Measurements from ENCODE around the gene EFCAB6.

EFCAB6 gene

DNA sequence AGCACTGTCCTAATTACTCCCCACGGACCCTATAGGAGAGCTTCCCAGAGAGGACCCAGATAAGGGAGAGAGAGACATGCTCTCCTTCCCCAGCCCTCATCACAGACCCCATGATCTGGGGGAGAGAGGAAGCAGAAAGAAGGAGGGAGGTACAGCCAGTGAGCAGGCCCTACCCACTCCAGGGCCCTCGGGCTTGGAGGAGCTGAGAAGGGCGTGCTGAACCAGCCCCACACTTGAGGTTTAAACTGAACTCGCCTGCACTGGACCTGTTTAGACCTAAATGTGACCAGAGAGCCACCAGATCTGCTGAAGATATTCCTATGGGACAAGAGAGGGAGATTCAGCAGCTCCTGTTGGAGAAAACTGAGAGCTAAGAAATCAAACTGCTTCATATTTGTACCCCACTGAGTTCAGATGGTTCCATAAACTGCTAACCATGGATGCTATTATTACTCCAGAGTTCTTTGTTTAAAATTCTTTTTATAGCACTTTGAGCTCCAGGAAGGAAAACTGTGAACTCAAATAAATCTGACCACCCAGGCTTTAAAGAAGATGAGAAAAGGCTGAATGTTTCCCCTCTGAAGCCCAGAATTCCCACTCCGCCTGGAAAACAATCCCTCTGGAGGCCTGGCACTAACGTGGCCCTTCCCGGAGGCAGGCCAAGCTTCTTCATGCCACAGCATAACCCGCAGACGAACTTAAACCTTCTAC, 67.2 kb downstream of the EFCAB6 start:
- Histone ChIP-seq H3K27me3 (ENCODE audit: control insufficient read depth, insufficient read depth, low read length) (no peaks in the 10 kb centered on the region), H3K9ac (ENCODE audit: low read length) (no peak overlapping the region), H3K4me3 (ENCODE audit: low read length) (no peak overlapping the region), H3K36me3 (ENCODE audit: control insufficient read depth, insufficient read depth, low read length) (no peaks in the 10 kb centered on the region), H3K9me3 (ENCODE audit: control insufficient read depth, low read length) (no peaks in the 10 kb centered on the region), H3K4me1 (ENCODE audit: control insufficient read depth, insufficient read depth, low read length) (no peaks in the 10 kb centered on the region)

DNA sequence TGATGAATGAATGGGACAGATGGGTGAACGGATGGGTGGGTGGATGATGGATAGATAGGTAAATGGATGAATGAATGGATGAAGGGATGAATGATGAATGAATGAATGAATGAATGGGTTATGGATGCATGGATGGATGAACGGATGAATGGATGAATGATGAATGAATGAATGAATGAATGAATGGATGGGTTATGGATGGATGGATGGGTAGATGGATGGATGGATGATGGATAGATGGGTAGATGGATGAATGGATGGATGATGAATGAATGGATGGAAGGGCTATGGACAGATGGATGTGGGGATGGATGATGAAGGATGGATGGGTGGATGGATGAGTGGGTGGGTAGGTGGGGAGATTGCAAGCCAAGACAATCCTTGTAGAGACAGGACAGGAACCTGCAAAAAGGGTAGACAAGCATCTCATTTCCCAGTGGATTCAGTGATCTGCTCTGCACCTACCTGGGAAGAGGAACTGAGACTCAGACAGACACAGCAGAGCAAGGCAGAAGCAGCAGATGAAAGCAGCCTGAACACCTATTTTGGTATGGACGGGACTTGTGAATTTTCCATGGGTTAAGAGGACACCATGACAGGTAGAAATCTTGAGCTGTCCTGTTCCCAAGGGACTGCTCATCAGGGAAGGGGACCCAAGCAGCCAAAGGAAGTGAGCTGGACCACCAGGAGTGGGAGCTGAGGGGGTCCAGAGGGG, 68.0 kb downstream of the EFCAB6 start:
- H3K4me3 ChIP-seq (ENCODE audit: low read length): no peak overlapping the region
- no peaks in the 10 kb centered on the region for H3K9me3 ChIP-seq (ENCODE audit: control insufficient read depth, low read length)
- no peaks in the 10 kb centered on the region for H3K36me3 ChIP-seq (ENCODE audit: control insufficient read depth, insufficient read depth, low read length)
- H3K27me3 ChIP-seq (ENCODE audit: control insufficient read depth, insufficient read depth, low read length): no peaks in the 10 kb centered on the region
- no peaks in the 10 kb centered on the region for H3K4me1 ChIP-seq (ENCODE audit: control insufficient read depth, insufficient read depth, low read length)
- H3K9ac ChIP-seq (ENCODE audit: low read length): no peak overlapping the region

DNA sequence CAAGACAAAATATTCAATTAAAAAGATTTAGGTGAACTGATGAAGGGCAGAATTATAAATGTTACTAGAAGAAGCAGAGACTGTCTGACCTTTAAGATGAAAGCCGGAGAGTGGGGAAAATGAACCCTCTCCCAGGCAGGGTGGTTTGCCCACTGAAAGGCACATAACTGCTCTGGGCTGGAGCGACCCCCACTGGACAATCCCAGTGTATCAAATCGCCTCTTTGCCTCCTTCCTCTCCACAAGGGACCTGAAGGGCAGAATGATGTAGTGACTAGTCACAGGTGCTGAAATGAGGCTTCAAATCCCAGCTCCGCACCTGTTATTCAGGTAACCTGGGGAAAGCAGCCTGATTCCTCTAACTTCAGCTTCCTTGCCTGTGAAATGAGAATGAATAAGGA, 69.0 kb downstream of the EFCAB6 start:
- H3K9me3 ChIP-seq (ENCODE audit: control insufficient read depth, low read length): no peaks in the 10 kb centered on the region
- H3K27me3 ChIP-seq (ENCODE audit: control insufficient read depth, insufficient read depth, low read length): no peaks in the 10 kb centered on the region
- H3K4me3 ChIP-seq (ENCODE audit: low read length): no peak overlapping the region
- no peak overlapping the region for H3K9ac ChIP-seq (ENCODE audit: low read length)
- no peaks in the 10 kb centered on the region for H3K4me1 ChIP-seq (ENCODE audit: control insufficient read depth, insufficient read depth, low read length)
- H3K36me3 ChIP-seq (ENCODE audit: control insufficient read depth, insufficient read depth, low read length): no peaks in the 10 kb centered on the region

DNA sequence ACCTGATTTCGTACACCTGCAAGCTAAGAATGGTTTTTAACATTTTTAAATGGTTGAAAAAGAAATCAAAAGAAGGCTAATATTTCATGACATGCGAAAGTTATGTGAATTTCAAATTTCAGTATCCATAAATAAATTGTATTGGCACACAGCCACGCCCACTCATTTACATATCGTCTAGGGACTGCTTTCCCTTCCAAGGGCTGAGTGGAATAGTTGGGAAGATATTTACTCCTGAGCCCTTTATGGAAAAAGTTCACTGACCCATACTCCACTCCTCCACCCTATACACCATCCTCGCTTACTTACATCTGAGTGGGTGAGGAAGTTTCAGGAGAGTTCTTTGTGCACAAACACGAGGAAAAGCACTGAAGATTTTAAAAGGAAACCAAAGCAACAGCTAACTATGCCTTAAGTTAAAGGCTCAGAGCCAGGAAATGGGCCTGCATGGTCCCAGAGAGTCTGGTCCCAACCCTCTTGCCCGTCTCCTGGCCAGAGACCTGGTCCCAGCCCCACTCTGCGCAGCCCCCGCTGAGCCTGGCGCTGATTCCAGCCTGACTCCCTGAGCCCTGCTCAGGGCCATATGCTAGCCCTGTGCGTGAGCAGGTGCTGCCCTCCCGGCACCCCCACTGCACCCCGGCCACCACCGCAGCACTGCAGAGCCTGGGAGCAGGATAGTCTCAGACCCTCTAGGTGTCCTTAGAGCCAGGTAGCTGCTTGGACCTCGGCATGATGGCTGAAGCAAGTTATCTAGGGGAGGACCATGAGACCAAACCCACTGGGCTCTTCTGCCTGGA, 69.8 kb downstream of the EFCAB6 start:
- Histone ChIP-seq H3K27me3 (ENCODE audit: control insufficient read depth, insufficient read depth, low read length) (no peaks in the 10 kb centered on the region), H3K4me1 (ENCODE audit: control insufficient read depth, insufficient read depth, low read length) (no peaks in the 10 kb centered on the region), H3K4me3 (ENCODE audit: low read length) (no peak overlapping the region), H3K36me3 (ENCODE audit: control insufficient read depth, insufficient read depth, low read length) (no peaks in the 10 kb centered on the region), H3K9me3 (ENCODE audit: control insufficient read depth, low read length) (no peaks in the 10 kb centered on the region), H3K9ac (ENCODE audit: low read length) (no peak overlapping the region)

DNA sequence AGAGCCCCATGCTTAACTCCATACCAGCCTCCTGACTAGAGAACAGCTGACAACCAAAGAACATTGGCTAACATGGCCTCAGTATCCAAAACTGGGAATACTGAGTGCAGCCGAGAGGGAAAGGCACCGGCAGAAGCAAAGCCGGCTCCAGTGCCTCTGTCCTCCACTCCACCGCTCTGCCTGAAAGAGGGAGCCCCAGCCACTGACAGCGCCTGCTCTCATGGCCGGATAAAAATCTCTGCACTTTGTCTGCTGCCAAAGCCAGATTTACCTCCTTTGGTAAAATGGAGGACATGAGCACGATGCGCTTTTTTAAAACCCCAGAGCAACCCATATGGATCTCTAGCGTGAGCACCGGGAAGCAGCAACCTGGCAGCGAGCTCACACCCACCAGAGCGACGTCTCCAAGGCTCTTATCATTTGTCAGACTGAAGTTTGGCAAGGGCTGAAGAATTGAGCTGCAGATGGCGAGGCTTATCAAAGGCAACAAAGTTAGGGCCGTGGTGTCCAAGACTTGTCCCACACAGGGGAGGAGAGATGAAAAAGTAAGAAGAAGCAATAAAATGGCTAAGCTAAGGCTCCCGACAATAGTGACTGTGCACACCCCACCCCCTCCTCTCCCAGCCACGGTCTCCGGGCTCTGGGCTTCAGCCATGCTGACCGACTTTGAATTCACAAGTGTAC, 71.4 kb downstream of the EFCAB6 start:
- Histone ChIP-seq H3K4me1 (ENCODE audit: control insufficient read depth, insufficient read depth, low read length) (no peaks in the 10 kb centered on the region), H3K9ac (ENCODE audit: low read length) (no peak overlapping the region), H3K9me3 (ENCODE audit: control insufficient read depth, low read length) (no peaks in the 10 kb centered on the region), H3K36me3 (ENCODE audit: control insufficient read depth, insufficient read depth, low read length) (no peaks in the 10 kb centered on the region), H3K4me3 (ENCODE audit: low read length) (no peak overlapping the region), H3K27me3 (ENCODE audit: control insufficient read depth, insufficient read depth, low read length) (no peaks in the 10 kb centered on the region)

DNA sequence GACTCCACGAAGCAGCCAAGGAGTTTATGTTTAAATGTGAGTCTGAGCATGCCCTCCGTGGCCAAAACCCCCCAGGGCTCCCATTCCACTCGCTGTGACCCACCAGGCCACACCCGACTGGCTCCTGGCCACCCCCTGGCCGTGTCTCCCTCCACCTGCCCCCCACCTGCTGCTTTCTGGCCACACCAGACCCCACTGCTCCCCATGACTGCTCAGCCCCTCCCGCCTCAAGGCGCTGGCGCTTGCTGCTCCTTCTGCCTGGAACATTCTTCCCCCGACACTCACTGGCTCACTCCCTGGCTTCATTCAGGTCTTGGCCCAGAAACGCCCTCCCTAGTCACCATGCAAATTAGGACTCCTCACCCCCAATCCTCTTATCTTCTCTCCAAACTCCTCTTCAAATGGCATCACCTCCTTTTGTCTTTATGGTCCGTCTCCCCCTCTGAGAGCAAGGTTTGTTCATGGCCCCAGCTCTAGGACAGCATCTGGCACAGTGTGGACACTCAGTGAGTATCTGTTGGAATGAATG, 72.2 kb downstream of the EFCAB6 start:
- no peak overlapping the region for H3K4me3 ChIP-seq (ENCODE audit: low read length)
- no peak overlapping the region for H3K9ac ChIP-seq (ENCODE audit: low read length)
- H3K27me3 ChIP-seq (ENCODE audit: control insufficient read depth, insufficient read depth, low read length): no peaks in the 10 kb centered on the region
- no peaks in the 10 kb centered on the region for H3K4me1 ChIP-seq (ENCODE audit: control insufficient read depth, insufficient read depth, low read length)
- H3K9me3 ChIP-seq (ENCODE audit: control insufficient read depth, low read length): no peaks in the 10 kb centered on the region
- H3K36me3 ChIP-seq (ENCODE audit: control insufficient read depth, insufficient read depth, low read length): no peaks in the 10 kb centered on the region

DNA sequence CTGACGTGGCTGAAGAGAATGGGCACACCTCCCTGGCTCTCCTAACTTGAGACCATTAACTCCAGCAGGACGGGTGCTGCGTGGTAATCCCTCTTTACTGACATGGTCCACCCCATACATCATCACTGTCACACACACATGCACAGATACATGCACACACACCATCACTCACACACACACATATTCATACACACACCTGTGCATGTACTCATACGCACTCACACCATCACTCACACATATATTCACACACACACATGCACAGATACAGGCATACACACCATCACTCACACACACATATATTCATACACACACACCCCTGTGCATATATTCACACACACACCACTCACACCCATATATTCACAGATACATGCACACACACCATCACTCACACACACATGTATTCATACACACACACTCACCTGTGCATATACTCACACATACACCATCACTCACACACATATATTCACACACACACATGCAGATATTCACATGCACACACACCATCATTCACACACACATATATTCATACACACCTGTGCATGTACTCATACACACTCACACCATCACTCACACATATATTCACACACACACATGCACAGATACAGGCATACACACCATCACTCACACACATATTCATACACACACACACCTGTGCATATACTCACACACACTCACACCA, 74.8 kb downstream of the EFCAB6 start:
- Histone ChIP-seq H3K9ac (ENCODE audit: low read length) (no peak overlapping the region), H3K9me3 (ENCODE audit: control insufficient read depth, low read length) (no peaks in the 10 kb centered on the region), H3K36me3 (ENCODE audit: control insufficient read depth, insufficient read depth, low read length) (no peaks in the 10 kb centered on the region), H3K4me3 (ENCODE audit: low read length) (no peak overlapping the region), H3K4me1 (ENCODE audit: control insufficient read depth, insufficient read depth, low read length) (no peaks in the 10 kb centered on the region), H3K27me3 (ENCODE audit: control insufficient read depth, insufficient read depth, low read length) (no peaks in the 10 kb centered on the region)

DNA sequence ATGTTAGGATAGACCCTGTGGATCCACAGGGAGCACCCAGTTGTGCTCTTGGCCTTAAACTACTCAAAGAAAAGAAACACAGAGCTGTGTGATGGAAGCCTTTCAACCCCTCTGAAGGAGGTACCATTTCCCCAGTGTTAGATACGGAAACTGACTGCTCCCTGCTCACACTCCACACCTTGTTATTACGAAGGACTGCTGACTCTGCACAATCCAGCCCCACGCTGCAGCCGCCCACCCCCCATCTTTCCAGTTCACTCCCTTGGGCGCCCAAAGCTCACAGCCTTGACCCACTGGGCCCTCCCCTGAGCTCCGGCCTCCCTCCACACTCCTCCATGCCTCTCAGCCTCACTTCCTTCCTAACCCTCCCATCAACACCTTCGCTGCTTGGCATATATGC, 75.5 kb downstream of the EFCAB6 start:
- H3K27me3 ChIP-seq (ENCODE audit: control insufficient read depth, insufficient read depth, low read length): no peaks in the 10 kb centered on the region
- no peak overlapping the region for H3K9ac ChIP-seq (ENCODE audit: low read length)

DNA sequence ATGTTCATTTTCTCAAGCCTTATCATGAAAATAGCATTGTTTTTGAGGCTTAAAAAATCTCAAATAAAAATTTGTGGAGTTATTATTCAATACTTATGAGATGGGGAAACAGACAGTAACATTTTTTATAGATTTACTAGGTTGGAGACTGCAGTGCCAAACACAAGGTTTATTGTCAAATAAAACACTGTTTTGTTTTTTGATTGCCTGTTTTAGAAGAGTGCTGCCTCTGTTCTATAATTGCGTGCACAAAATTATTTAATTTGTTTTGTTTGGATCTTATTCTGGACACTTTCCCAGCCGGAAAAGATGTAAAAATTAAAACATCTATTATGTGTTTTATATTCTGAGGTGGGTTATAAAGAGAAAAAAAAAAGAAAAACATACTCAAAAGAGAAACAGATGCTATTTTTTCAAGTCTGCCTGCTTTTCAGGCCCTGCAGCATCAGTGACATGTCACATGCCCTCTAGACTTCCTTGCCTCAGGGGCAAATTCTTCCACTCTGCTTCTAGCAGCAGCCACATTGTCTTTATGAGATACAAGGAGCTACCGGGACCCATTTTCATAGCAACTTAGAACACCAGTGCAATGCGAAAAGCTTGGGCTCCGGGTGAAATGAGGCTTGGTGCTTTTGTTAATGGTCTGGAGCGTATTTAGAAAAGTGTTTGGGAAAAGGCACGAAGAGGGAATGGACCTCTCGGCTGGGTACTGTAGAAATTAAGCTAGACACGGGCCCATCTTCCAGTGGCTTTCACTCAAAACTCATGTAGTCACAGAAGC, 77.5 kb downstream of the EFCAB6 start:
- H3K9me3 ChIP-seq (ENCODE audit: control insufficient read depth, low read length): no peaks in the 10 kb centered on the region
- no peaks in the 10 kb centered on the region for H3K36me3 ChIP-seq (ENCODE audit: control insufficient read depth, insufficient read depth, low read length)
- H3K9ac ChIP-seq (ENCODE audit: low read length): no peak overlapping the region
- no peaks in the 10 kb centered on the region for H3K4me1 ChIP-seq (ENCODE audit: control insufficient read depth, insufficient read depth, low read length)
- H3K27me3 ChIP-seq (ENCODE audit: control insufficient read depth, insufficient read depth, low read length): no peaks in the 10 kb centered on the region
- H3K4me3 ChIP-seq (ENCODE audit: low read length): no peak overlapping the region

More for the DNA sequence above, 75.5 kb downstream of the EFCAB6 start:
- no peaks in the 10 kb centered on the region for H3K9me3 ChIP-seq (ENCODE audit: control insufficient read depth, low read length)
- H3K4me3 ChIP-seq (ENCODE audit: low read length): no peak overlapping the region
- no peaks in the 10 kb centered on the region for H3K36me3 ChIP-seq (ENCODE audit: control insufficient read depth, insufficient read depth, low read length)
- H3K4me1 ChIP-seq (ENCODE audit: control insufficient read depth, insufficient read depth, low read length): no peaks in the 10 kb centered on the region

DNA sequence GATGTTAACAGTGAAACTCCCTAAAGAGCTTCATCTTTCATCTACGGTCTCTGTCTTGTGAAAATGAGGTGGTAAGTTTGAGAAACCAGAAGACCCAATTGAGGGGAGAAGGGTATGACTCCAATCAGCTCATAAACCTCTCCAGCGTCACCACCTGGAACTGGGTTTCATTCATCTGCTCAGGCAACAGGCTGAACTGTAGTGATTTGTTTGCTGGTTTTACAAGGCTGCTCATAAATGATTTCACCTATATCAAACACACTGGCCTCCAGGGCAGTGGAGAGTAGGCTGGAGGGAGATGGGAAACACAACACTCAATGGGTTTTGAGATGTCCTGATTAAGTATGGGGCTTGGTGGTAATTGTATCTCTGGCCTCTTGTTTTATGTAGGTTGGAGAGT, 79.0 kb downstream of the EFCAB6 start:
- Histone ChIP-seq H3K4me3 (ENCODE audit: low read length) (no peak overlapping the region), H3K4me1 (ENCODE audit: control insufficient read depth, insufficient read depth, low read length) (no peaks in the 10 kb centered on the region), H3K9ac (ENCODE audit: low read length) (no peak overlapping the region), H3K27me3 (ENCODE audit: control insufficient read depth, insufficient read depth, low read length) (no peaks in the 10 kb centered on the region), H3K9me3 (ENCODE audit: control insufficient read depth, low read length) (no peaks in the 10 kb centered on the region), H3K36me3 (ENCODE audit: control insufficient read depth, insufficient read depth, low read length) (no peaks in the 10 kb centered on the region)

DNA sequence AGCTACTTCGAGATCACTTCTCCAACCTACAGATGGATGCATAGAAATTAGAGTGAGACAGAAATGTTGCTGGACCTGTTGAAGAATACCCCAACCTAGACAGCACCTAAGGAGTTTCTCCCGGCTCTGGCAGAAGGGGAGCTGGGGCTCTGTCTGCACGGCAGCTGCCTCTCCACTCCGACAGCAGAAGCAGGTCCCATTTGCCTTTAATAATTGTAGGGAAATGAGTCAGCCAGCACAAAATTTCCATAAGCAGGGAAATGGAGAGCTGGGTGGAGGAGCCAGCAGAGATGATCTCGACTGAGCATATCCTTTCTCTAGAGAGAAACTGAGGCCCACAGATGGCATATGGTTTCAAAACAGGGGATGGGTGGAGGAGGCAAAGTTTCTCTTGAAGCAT, 80.1 kb downstream of the EFCAB6 start:
- Histone ChIP-seq H3K9me3 (ENCODE audit: control insufficient read depth, low read length) (no peaks in the 10 kb centered on the region), H3K27me3 (ENCODE audit: control insufficient read depth, insufficient read depth, low read length) (no peaks in the 10 kb centered on the region), H3K4me3 (ENCODE audit: low read length) (no peak overlapping the region), H3K36me3 (ENCODE audit: control insufficient read depth, insufficient read depth, low read length) (no peaks in the 10 kb centered on the region), H3K4me1 (ENCODE audit: control insufficient read depth, insufficient read depth, low read length) (no peaks in the 10 kb centered on the region), H3K9ac (ENCODE audit: low read length) (no peak overlapping the region)
